ENCODE measurements around the gene RNF208. TPM values are rescaled to one million over a fixed set of nuclear protein-coding genes. Genes with fewer than 3 reads are reported as not detected.

Gene RNF208
- 1.2 and 1.5 TPM in 2 replicates for polyA plus RNA-seq
- polyA minus RNA-seq: 0.97 and 1.9 TPM in 2 replicates

- Histone ChIP-seq H3K4me2 (ENCODE audit: low read length) (peak within 1 kb of the TSS; percentile 65), H3K4me3 (ENCODE audit: low read length) (peak within 1 kb of the TSS; percentile 98), H3K9me3 (ENCODE audit: low read length) (no peaks in the 10 kb centered on the region), H3K36me3 (ENCODE audit: insufficient read depth, low read length) (no peaks in the 10 kb centered on the region), H3F3A (ENCODE audit: insufficient read depth, low read length, poor library complexity, severe bottlenecking) (no peaks in the 10 kb centered on the region), H3K27ac (ENCODE audit: low read length) (peak within 1 kb of the TSS; percentile 61), H3K9me2 (ENCODE audit: insufficient read depth, low read length) (no peaks in the 10 kb centered on the region), H3K9ac (ENCODE audit: low read length) (peak within 1 kb of the TSS; percentile 89), H4K20me1 (ENCODE audit: insufficient read depth) (no peaks in the 10 kb centered on the region), H3K27me3 (ENCODE audit: insufficient read depth, low read depth, low read length) (no peaks in the 10 kb centered on the region), H2AFZ (ENCODE audit: low read depth, low read length) (peak within 1 kb of the TSS; percentile 65), H3K79me2 (replicated peaks; ENCODE audit: insufficient read depth, low read length) (no peaks in the 10 kb centered on the region)
- no peak for TF ChIP-seq RAD21 (conservative IDR thresholded peaks at IDR 0.05)
- TF ChIP-seq SMC3 (conservative IDR thresholded peaks at IDR 0.05; ENCODE audit: poor library complexity): no peak
- TF ChIP-seq CTCF (IDR thresholded peaks at IDR 0.05; ENCODE audit: poor library complexity, severe bottlenecking): no peak
- peak; percentile 27 for TF ChIP-seq POLR2AphosphoS5 (IDR thresholded peaks at IDR 0.05)
These were observed at the start of gene RNF208 for GRCh38 chr9:137222190-137223077. TSS of gene RNF208 (minus strand) at chr9:137222240. CDS start at chr9:137221212, 1,028 bp downstream.

GRCh38 chr9:137271696-137272076 lies 49.6 kb upstream of the RNF208 start:
- H3K9ac ChIP-seq (ENCODE audit: low read length): no peak overlapping the region
- H4K20me1 ChIP-seq (ENCODE audit: insufficient read depth): no peaks in the 10 kb centered on the region
- H3F3A ChIP-seq (ENCODE audit: insufficient read depth, low read length, poor library complexity, severe bottlenecking): no peaks in the 10 kb centered on the region
- H3K79me2 ChIP-seq (replicated peaks; ENCODE audit: insufficient read depth, low read length): no peaks in the 10 kb centered on the region
- H3K27me3 ChIP-seq (ENCODE audit: insufficient read depth, low read depth, low read length): no peaks in the 10 kb centered on the region
- no peak overlapping the region for H3K4me2 ChIP-seq (ENCODE audit: low read length)
- TF ChIP-seq EZH2 (IDR thresholded peaks at IDR 0.05; ENCODE audit: borderline replicate concordance, insufficient read depth, low read length, poor library complexity, severe bottlenecking) (no peak), RAD21 (conservative IDR thresholded peaks at IDR 0.05) (no peak), SMC3 (conservative IDR thresholded peaks at IDR 0.05; ENCODE audit: poor library complexity) (no peak), CTCF (IDR thresholded peaks at IDR 0.05; ENCODE audit: poor library complexity, severe bottlenecking) (no peak), TAF1 (IDR thresholded peaks at IDR 0.05; ENCODE audit: low read depth) (no peak), POLR2AphosphoS5 (IDR thresholded peaks at IDR 0.05) (no peak), EP300 (conservative IDR thresholded peaks at IDR 0.05; ENCODE audit: poor library complexity, severe bottlenecking) (no peak), MXI1 (conservative IDR thresholded peaks at IDR 0.05; ENCODE audit: poor library complexity, severe bottlenecking) (no peak), REST (IDR thresholded peaks at IDR 0.05; ENCODE audit: borderline replicate concordance) (no peak)
- no peak overlapping the region for H2AFZ ChIP-seq (ENCODE audit: low read depth, low read length)
- no peak overlapping the region for H3K4me3 ChIP-seq (ENCODE audit: low read length)
- no peaks in the 10 kb centered on the region for H3K9me3 ChIP-seq (ENCODE audit: low read length)
- H3K36me3 ChIP-seq (ENCODE audit: insufficient read depth, low read length): peaks cover 7% of the 10 kb centered on the region
- no peaks in the 10 kb centered on the region for H3K9me2 ChIP-seq (ENCODE audit: insufficient read depth, low read length)
- H3K27ac ChIP-seq (ENCODE audit: low read length): no peak overlapping the region
